Activated CD8-positive, alpha-beta T cell treated with anti-CD3 and anti-CD28 coated beads for 36 hours (primary cell): ENCODE results near the gene FXYD7. TPM values are rescaled to one million over a fixed set of nuclear protein-coding genes. Genes with fewer than 3 reads are reported as not detected.

ENCODE experiments used
- ATAC-seq: fragments of 200-7000 bp; cut with Tn5 transposase; one replicate; pipeline ENCODE4 v1.10.0; 2021; ENCODE audit warnings: mild to moderate bottlenecking, moderate library complexity
- CTCF ChIA-PET: fragments of 350-600 bp; sonication (Branson Sonifier 250); formaldehyde crosslinking; loops from one replicate; lab custom pipeline; 2021; ENCODE audit warnings: antibody characterized with exemption; lab: Charles Lee
- POLR2A ChIA-PET: fragments of 350-600 bp; sonication (Branson Sonifier 250); formaldehyde crosslinking; loops from one replicate; lab custom pipeline; 2021; ENCODE audit warnings: antibody characterized with exemption; lab: Charles Lee
- DNase-seq: peaks from one replicate; pipeline ENCODE4 v3.0.0-alpha.2; 2020
- H3K27ac Mint-ChIP-seq: one replicate; pipeline ENCODE4 v1.8.0; 2021; ENCODE audit warnings: mild to moderate bottlenecking, mixed read lengths
- H3K27me3 Mint-ChIP-seq: one replicate; pipeline ENCODE4 v1.8.0; 2021; ENCODE audit warnings: mixed read lengths
- H3K36me3 Mint-ChIP-seq: one replicate; pipeline ENCODE4 v1.8.0; 2021; ENCODE audit warnings: low read depth, mixed read lengths
- H3K4me1 Mint-ChIP-seq: one replicate; pipeline ENCODE4 v1.8.0; 2021; ENCODE audit warnings: low read depth, mixed read lengths
- H3K4me3 Mint-ChIP-seq: one replicate; pipeline ENCODE4 v1.8.0; 2021; ENCODE audit warnings: mild to moderate bottlenecking, moderate library complexity, mixed read lengths
- H3K9me3 Mint-ChIP-seq: one replicate; pipeline ENCODE4 v1.8.0; 2021; ENCODE audit warnings: mixed read lengths
- CTCF ChIP-seq: fragments of 200-600 bp; IDR thresholded peaks from one replicate; pipeline ENCODE4 v1.8.0; 2022; ENCODE audit warnings: antibody characterized with exemption, mild to moderate bottlenecking
- intact Hi-C: fragments of 100-400 bp; cut with micrococcal nuclease; formaldehyde crosslinking; loops from one replicate; pipeline ENCODE4 v1.10.0; 2022
- total RNA-seq, 2 experiments: library from RNA; stranded (reverse); gene quantifications; one replicate each; pipeline ENCODE4 v1.2.3, GENCODE V29; 2021

Gene FXYD7
- total RNA-seq, 2 experiments from 2014 or later: 0.38 TPM; not detected in 1

GRCh38 chr19:35095667-35096368, 47.2 kb upstream of the FXYD7 start:
- H3K4me1 Mint-ChIP-seq: no peaks in the 10 kb centered on the region
- H3K27ac Mint-ChIP-seq: no peak overlapping the region
- no peaks in the 10 kb centered on the region for H3K36me3 Mint-ChIP-seq
- ChIA-PET CTCF (interaction anchor here (1.3 to 1.5 kb wide), 2 partner anchors 19 to 51 kb away, joined by 3 to 4 read pairs; no protein-coding TSS in a partner anchor), POLR2A (no interaction called here)
- H3K9me3 Mint-ChIP-seq: no peaks in the 10 kb centered on the region
- no peak for TF ChIP-seq CTCF
- DNase-seq: no peak
- H3K27me3 Mint-ChIP-seq: no peaks in the 10 kb centered on the region
- no peak overlapping the region for H3K4me3 Mint-ChIP-seq
- ATAC-seq: no peak
- intact Hi-C loops: no loop called here

GRCh38 chr19:35098413-35099049, 44.5 kb upstream of the FXYD7 start:
- Mint-ChIP-seq H3K4me1 (no peaks in the 10 kb centered on the region), H3K27ac (no peak overlapping the region), H3K9me3 (no peaks in the 10 kb centered on the region), H3K36me3 (no peaks in the 10 kb centered on the region), H3K4me3 (no peak overlapping the region), H3K27me3 (no peaks in the 10 kb centered on the region)
- CTCF ChIA-PET: interaction anchor here (0.9 kb wide), 1 partner anchor 52 kb away, joined by 3 read pairs; no protein-coding TSS in a partner anchor
- POLR2A ChIA-PET: no interaction called here
- ATAC-seq: no peak
- intact Hi-C loops: no loop called here
- no peak for TF ChIP-seq CTCF
- DNase-seq: no peak

- ATAC-seq: no peak
- intact Hi-C loops: no loop called here
- H3K27ac Mint-ChIP-seq: no peak overlapping the region
- ChIA-PET CTCF (interaction anchor here (1.1 to 1.7 kb wide), 3 partner anchors 11 to 33 kb away, joined by 3 to 7 read pairs (median 5); no protein-coding TSS in a partner anchor), POLR2A (no interaction called here)
- DNase-seq: no peak
- no peaks in the 10 kb centered on the region for H3K4me1 Mint-ChIP-seq
- no peaks in the 10 kb centered on the region for H3K9me3 Mint-ChIP-seq
- no peaks in the 10 kb centered on the region for H3K27me3 Mint-ChIP-seq
- no peaks in the 10 kb centered on the region for H3K36me3 Mint-ChIP-seq
- H3K4me3 Mint-ChIP-seq: no peak overlapping the region
- no peak for TF ChIP-seq CTCF
Observed at GRCh38 chr19:35099155-35099896, 43.7 kb upstream of the FXYD7 start.

GRCh38 chr19:35099897-35100275, 43.2 kb upstream of the FXYD7 start:
- Mint-ChIP-seq H3K27me3 (no peaks in the 10 kb centered on the region), H3K9me3 (no peaks in the 10 kb centered on the region), H3K36me3 (no peaks in the 10 kb centered on the region), H3K4me1 (no peaks in the 10 kb centered on the region), H3K4me3 (no peak overlapping the region), H3K27ac (no peak overlapping the region)
- DNase-seq (no peak), ATAC-seq (no peak)
- ChIA-PET POLR2A (no interaction called here), CTCF (interaction anchor here (0.9 to 1.7 kb wide), 5 partner anchors 8 to 56 kb away, joined by 3 to 7 read pairs (median 5); no protein-coding TSS in a partner anchor)
- intact Hi-C loops: no loop called here
- TF ChIP-seq CTCF: no peak
